Lung (tissue), 12 donors: Measurements from ENCODE around the gene HNRNPH2. TPM values are rescaled to one million over a fixed set of nuclear protein-coding genes. Genes with fewer than 3 reads are reported as not detected.

Experiments
- ATAC-seq: fragments of 200-7000 bp; cut with Tn5 transposase; one replicate; pipeline ENCODE4 v1.9.1; 2020; ENCODE audit warnings: moderate number of reproducible peaks; ENCODE audit not compliant: insufficient read depth, low FRiP score
- DNase-seq, 3 donors: peaks; one replicate each; pipeline ENCODE4 v3.0.0-alpha.2; 2013 to 2017
- H3K27ac ChIP-seq, 2 donors: one replicate each; pipeline ENCODE4 v1.5.1; 2013; ENCODE audit warnings: mild to moderate bottlenecking in 2 of 2, moderate library complexity in 2 of 2, control low read depth in 1 of 2, inconsistent platforms in 1 of 2, low read depth in 1 of 2, low read length in 1 of 2
- H3K27me3 ChIP-seq, 3 donors: one replicate each; pipeline ENCODE4 v1.5.1; 2013; ENCODE audit warnings: low read length in 2 of 3; ENCODE audit not compliant: control insufficient read depth in 3 of 3, insufficient read depth in 3 of 3
- H3K36me3 ChIP-seq, 4 donors: one replicate each; pipeline ENCODE4 v1.5.1; 2013; ENCODE audit warnings: low read length in 4 of 4, mild to moderate bottlenecking in 1 of 4, moderate library complexity in 1 of 4; ENCODE audit not compliant: control insufficient read depth in 4 of 4, insufficient read depth in 4 of 4
- H3K4me1 ChIP-seq, 5 donors: one replicate each; pipeline ENCODE4 v1.5.1; 2013; ENCODE audit warnings: low read length in 5 of 5, mild to moderate bottlenecking in 2 of 5, moderate library complexity in 1 of 5; ENCODE audit not compliant: control insufficient read depth in 5 of 5, insufficient read depth in 5 of 5
- H3K4me3 ChIP-seq: one replicate; pipeline ENCODE4 v1.5.1; 2013; ENCODE audit warnings: mild to moderate bottlenecking, control low read depth, moderate library complexity
- H3K9ac ChIP-seq, 2 donors: one replicate each; pipeline ENCODE4 v1.5.1; 2013; ENCODE audit warnings: low read length in 2 of 2, control low read depth in 1 of 2; ENCODE audit not compliant: insufficient read depth in 1 of 2
- H3K9me3 ChIP-seq, 4 donors: one replicate each; pipeline ENCODE4 v1.5.1; 2013; ENCODE audit warnings: low read length in 3 of 4, mild to moderate bottlenecking in 1 of 4, moderate library complexity in 1 of 4; ENCODE audit not compliant: control insufficient read depth in 4 of 4, insufficient read depth in 3 of 4
- WGBS, 2 donors: extraction: QIAGEN DNeasy Blood & Tissue Kit; methylation state at CpG; one replicate each; pipeline ENCODE4 v1.1.7; 2013; 5-methylcytosine and 5-hydroxymethylcytosine counted together
- polyA plus RNA-seq, 2 donors: library from polyadenylated mRNA; stranded (reverse); fragments of 200-250 nt; gene quantifications; one replicate each; pipeline ENCODE4 v1.2.1, GENCODE V29; 2013
- total RNA-seq, 2 donors: library from RNA; depleted of rRNA in 1 of 2; stranded (reverse); fragments of >200 nt in 1 of 2; gene quantifications; one replicate each; pipeline ENCODE4 v1.2.1, GENCODE V29; 2014 to 2021
- TF ChIP-seq, protein P1 (sequence below): IDR thresholded peaks from 2 replicates; pipeline ENCODE4 v1.5.1; 2012; ENCODE audit warnings: mild to moderate bottlenecking; ENCODE audit errors: control extremely low read depth, extremely low read depth
- donor health status: control.
- donor health status: control.
- donor health status: Bipolar disorder and iron deficiency.
- donor health status: healthy.
- donor health status: DM: yes; HTN: yes; CAD: no.

Gene HNRNPH2
- total and polyA plus RNA-seq, 4 donors = 38.0 to 102 (median 72.7) TPM

DNA sequence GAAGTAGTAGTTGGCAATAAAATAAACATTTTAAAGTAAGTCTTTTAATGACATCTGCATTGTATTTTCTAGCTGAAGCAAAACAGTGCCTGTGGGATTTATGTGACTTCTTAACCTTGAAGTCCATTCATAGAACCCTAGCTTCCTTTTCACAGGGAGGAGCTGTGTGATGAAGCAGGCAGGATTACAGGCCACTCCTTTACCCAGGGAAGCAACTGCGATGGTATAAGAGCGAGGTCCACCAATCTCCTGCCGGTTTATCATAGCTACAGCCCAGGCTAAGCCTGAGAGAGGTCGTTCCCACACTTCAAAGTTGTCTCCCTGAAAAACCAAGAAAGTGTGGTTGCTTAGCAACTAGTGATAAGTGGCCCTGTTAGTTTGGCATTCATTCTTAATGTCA is 10.2 kb upstream of the HNRNPH2 start:
- Histone ChIP-seq H3K4me3 (no peak overlapping the region), H3K27ac (no peak overlapping the region), H3K9me3 (no peaks in the 10 kb centered on the region), H3K27me3 (peaks cover 0 to 5% (median 2%) of the 10 kb centered on the region in 3 donors), H3K36me3 (peaks cover 0 to 2% (median under 1%) of the 10 kb centered on the region in 4 donors), H3K4me1 (no peaks in the 10 kb centered on the region), H3K9ac (no peak overlapping the region)
- WGBS, 2 donors = 45 to 46% methylated on average over 4 of the region's 4 CpGs
- TF ChIP-seq, protein P1, sequence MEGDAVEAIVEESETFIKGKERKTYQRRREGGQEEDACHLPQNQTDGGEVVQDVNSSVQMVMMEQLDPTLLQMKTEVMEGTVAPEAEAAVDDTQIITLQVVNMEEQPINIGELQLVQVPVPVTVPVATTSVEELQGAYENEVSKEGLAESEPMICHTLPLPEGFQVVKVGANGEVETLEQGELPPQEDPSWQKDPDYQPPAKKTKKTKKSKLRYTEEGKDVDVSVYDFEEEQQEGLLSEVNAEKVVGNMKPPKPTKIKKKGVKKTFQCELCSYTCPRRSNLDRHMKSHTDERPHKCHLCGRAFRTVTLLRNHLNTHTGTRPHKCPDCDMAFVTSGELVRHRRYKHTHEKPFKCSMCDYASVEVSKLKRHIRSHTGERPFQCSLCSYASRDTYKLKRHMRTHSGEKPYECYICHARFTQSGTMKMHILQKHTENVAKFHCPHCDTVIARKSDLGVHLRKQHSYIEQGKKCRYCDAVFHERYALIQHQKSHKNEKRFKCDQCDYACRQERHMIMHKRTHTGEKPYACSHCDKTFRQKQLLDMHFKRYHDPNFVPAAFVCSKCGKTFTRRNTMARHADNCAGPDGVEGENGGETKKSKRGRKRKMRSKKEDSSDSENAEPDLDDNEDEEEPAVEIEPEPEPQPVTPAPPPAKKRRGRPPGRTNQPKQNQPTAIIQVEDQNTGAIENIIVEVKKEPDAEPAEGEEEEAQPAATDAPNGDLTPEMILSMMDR = no peak
- no peak for DNase-seq
- no peak for ATAC-seq

DNA sequence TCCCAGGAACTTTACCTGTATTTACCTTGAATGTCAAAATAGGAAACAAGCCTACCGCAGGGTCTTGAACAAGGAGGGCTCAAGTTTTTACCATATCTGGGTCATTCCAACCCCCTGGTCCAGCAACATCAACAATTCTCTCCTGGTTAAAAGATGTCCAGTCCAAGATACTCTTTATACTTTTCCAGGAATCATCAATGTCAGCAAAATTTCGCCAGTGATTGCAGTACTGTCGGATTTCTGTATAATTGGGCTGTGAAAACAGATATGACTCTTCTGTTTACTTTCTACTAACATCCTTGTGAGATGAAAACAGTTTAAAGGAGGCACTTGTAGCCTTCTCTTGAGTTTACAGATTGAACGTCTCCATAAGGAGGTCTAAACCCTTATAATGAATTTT is 9.3 kb upstream of the HNRNPH2 start:
- 70 to 95% methylated on average over 4 of the region's 4 CpGs for WGBS, 2 donors
- Histone ChIP-seq H3K9ac (no peak overlapping the region), H3K9me3 (no peaks in the 10 kb centered on the region), H3K27me3 (peaks cover 0 to 5% (median 0%) of the 10 kb centered on the region in 3 donors), H3K4me1 (no peaks in the 10 kb centered on the region), H3K36me3 (peaks cover 0 to 2% (median under 1%) of the 10 kb centered on the region in 4 donors), H3K27ac (no peak overlapping the region), H3K4me3 (no peak overlapping the region)
- ATAC-seq = no peak
- DNase-seq = no peak
- TF ChIP-seq, protein P1 = no peak

DNA sequence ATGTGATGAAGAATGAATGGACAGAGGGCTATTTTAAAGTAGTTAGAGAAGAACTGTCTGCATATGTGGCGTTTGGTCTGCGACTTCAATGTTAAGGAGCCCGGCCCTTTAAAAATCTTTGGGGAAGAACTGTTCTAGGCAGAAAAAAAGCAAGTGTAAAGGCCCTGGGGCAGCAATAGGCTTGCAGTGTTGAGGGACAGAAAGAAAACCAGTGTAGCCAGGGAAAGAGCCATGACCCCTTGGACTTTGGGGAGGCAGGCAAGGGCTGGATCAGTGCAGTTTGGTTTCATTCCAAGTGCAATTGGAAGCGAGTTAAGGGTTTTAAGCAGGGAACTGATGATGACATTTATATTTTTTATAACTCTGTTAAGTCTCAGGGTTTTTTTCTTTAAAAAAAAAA is 8.2 kb upstream of the HNRNPH2 start:
- Histone ChIP-seq H3K27ac (no peak overlapping the region), H3K36me3 (peaks cover 0 to 2% (median under 1%) of the 10 kb centered on the region in 4 donors), H3K9ac (no peak overlapping the region), H3K4me3 (no peak overlapping the region), H3K27me3 (peaks cover 0 to 5% (median 0%) of the 10 kb centered on the region in 3 donors), H3K9me3 (no peaks in the 10 kb centered on the region), H3K4me1 (no peaks in the 10 kb centered on the region)
- no peak for DNase-seq
- no peak for ATAC-seq
- TF ChIP-seq, protein P1 = no peak
- 87 to 92% methylated on average over 4 of the region's 4 CpGs for WGBS, 2 donors
